NB4 (cell line): ENCODE measurements around the gene GHDC.

Experiments
- DNase-seq: peaks from one replicate; pipeline ENCODE4 v3.0.0; 2010; ENCODE audit warnings: low read depth
- H3K4me3 ChIP-seq: one replicate; pipeline ENCODE4 v1.5.1; 2011; ENCODE audit warnings: mild to moderate bottlenecking, low read depth, low read length, moderate library complexity
- CTCF ChIP-seq: IDR thresholded peaks from one replicate; pipeline ENCODE4 v1.5.1; 2012; ENCODE audit warnings: low read depth, low read length
- MAX ChIP-seq: IDR thresholded peaks from 2 replicates; pipeline ENCODE4 v1.6.1; 2011; ENCODE audit warnings: low read depth, low read length
- MYC ChIP-seq: IDR thresholded peaks from 2 replicates; pipeline ENCODE4 v1.6.1; 2011; ENCODE audit warnings: low read depth, low read length
- POLR2A ChIP-seq: IDR thresholded peaks from 2 replicates; pipeline ENCODE4 v1.6.1; 2011; ENCODE audit warnings: mild to moderate bottlenecking; ENCODE audit not compliant: insufficient read length; ENCODE audit errors: extremely low read depth

Gene GHDC

GRCh38 chr17:42233994-42234393, 39.7 kb upstream of the GHDC start:
- H3K4me3 ChIP-seq = no peak overlapping the region

GRCh38 chr17:42233156-42233555, 38.9 kb upstream of the GHDC start:
- TF ChIP-seq CTCF (no peak), MAX (no peak), MYC (no peak), POLR2A (no peak)
- no peak for DNase-seq
- H3K4me3 ChIP-seq = no peak overlapping the region

More at GRCh38 chr17:42233994-42234393, 39.7 kb upstream of the GHDC start:
- TF ChIP-seq CTCF = no peak
- no peak for TF ChIP-seq POLR2A
- no peak for TF ChIP-seq MYC
- no peak for TF ChIP-seq MAX
- no peak for DNase-seq

GRCh38 chr17:42230225-42230624, 35.9 kb upstream of the GHDC start:
- TF ChIP-seq MAX = no peak
- no peak for TF ChIP-seq CTCF
- no peak for TF ChIP-seq POLR2A
- no peak for TF ChIP-seq MYC
- DNase-seq = no peak
- no peak overlapping the region for H3K4me3 ChIP-seq

- no peak for TF ChIP-seq POLR2A
- no peak for TF ChIP-seq MAX
- TF ChIP-seq MYC = no peak
- no peak for TF ChIP-seq CTCF
- no peak overlapping the region for H3K4me3 ChIP-seq
- no peak for DNase-seq
Measured at GRCh38 chr17:42227849-42228700, 33.8 kb upstream of the GHDC start.

GRCh38 chr17:42225646-42226045, 31.4 kb upstream of the GHDC start:
- H3K4me3 ChIP-seq = no peak overlapping the region
- TF ChIP-seq MAX (no peak), CTCF (no peak), MYC (no peak), POLR2A (no peak)
- no peak for DNase-seq

GRCh38 chr17:42224651-42225050, 30.4 kb upstream of the GHDC start:
- no peak for DNase-seq
- TF ChIP-seq MAX (no peak), POLR2A (no peak), CTCF (no peak), MYC (no peak)
- H3K4me3 ChIP-seq = no peak overlapping the region
